Heart left ventricle (tissue), 16 donors: Measurements from ENCODE around the gene OXA1L. TPM values are rescaled to one million over a fixed set of nuclear protein-coding genes. Genes with fewer than 3 reads are reported as not detected.
"Not testable (repeated sequence)": the region's sequence is repeated elsewhere in the genome, so short reads cannot be mapped to it uniquely, and the experiment has no call there.

Experiments
- ATAC-seq, 4 donors: fragments of 200-7000 bp; cut with Tn5 transposase; one replicate each; pipeline ENCODE4 v1.9.1; 2020 to 2022; ENCODE audit warnings: moderate library complexity in 4 of 4, mild to moderate bottlenecking in 3 of 4, moderate number of reproducible peaks in 1 of 4
- DNase-seq, 5 donors: peaks; one replicate each; pipeline ENCODE4 v3.0.0-alpha.2; 2020
- H3K27ac ChIP-seq, 12 donors: fragments of 200-600 bp; sonication (generic) in 4 of 12; one replicate each; pipeline versions ENCODE4 v1.5.0 to v1.8.0; 2016 to 2022; ENCODE audit warnings: mild to moderate bottlenecking in 2 of 12
- H3K27me3 ChIP-seq, 9 donors: fragments of 200-600 bp; sonication (generic) in 2 of 9; one replicate each; pipeline versions ENCODE4 v1.5.1 to v1.8.0; 2016 to 2022; ENCODE audit warnings: mild to moderate bottlenecking in 3 of 9
- H3K36me3 ChIP-seq, 9 donors: fragments of 200-600 bp; sonication (generic) in 2 of 9; one replicate each; pipeline versions ENCODE4 v1.5.0 to v1.8.0; 2018 to 2022; ENCODE audit warnings: mild to moderate bottlenecking in 2 of 9
- H3K4me1 ChIP-seq, 12 donors: fragments of 200-600 bp; sonication (generic) in 4 of 12; one replicate each; pipeline versions ENCODE4 v1.5.0 to v1.8.0; 2016 to 2022; ENCODE audit warnings: mild to moderate bottlenecking in 3 of 12
- H3K4me3 ChIP-seq, 12 donors: fragments of 200-600 bp; sonication (generic) in 4 of 12; one replicate each; pipeline versions ENCODE4 v1.5.0 to v1.8.0; 2017 to 2022; ENCODE audit warnings: mild to moderate bottlenecking in 9 of 12, moderate library complexity in 4 of 12
- H3K9me3 ChIP-seq, 12 donors: fragments of 200-600 bp; sonication (generic) in 4 of 12; one replicate each; pipeline versions ENCODE4 v1.5.0 to v1.8.0; 2016 to 2022; ENCODE audit warnings: mild to moderate bottlenecking in 1 of 12
- CTCF ChIP-seq, 12 donors: fragments of 200-600 bp; sonication (generic) in 4 of 12; IDR thresholded peaks; one replicate each; pipeline versions ENCODE4 v1.5.0 to v1.8.0; 2018 to 2022; ENCODE audit warnings: antibody characterized with exemption in 12 of 12, mild to moderate bottlenecking in 5 of 12
- POLR2A ChIP-seq, 2 donors: fragments of 450-650 bp; IDR thresholded peaks; one replicate each; pipeline ENCODE4 v1.6.1; 2017; ENCODE audit warnings: antibody characterized with exemption in 2 of 2, mild to moderate bottlenecking in 2 of 2, moderate library complexity in 2 of 2
- WGBS, 4 donors: extraction: QIAGEN DNeasy Blood & Tissue Kit in 2 of 4; methylation state at CpG; one replicate each; pipeline versions ENCODE4 v1.1.5 to v1.1.7; 2013 to 2018; 5-methylcytosine and 5-hydroxymethylcytosine counted together
- intact Hi-C, 10 donors: fragments of 100-400 bp; cut with DNase I; formaldehyde crosslinking; loops; one replicate each; pipeline versions ENCODE4 v1.11.1 to v1.14.2; 2022
- polyA plus RNA-seq, 2 donors: library from polyadenylated mRNA; stranded (reverse); fragments of 200-250 nt; gene quantifications; one replicate each; pipeline ENCODE4 v1.2.3, GENCODE V29; 2013
- total RNA-seq, 9 donors: library from RNA; depleted of rRNA in 2 of 9; stranded (reverse); fragments of >200 nt in 2 of 9; fragmentation: NEBNext Ultra II Directional in 3 of 9; extraction: Animal tissue kit (Norgen Biotek cat#: 25700) in 3 of 9; gene quantifications; one replicate each; pipeline versions ENCODE4 v1.1.0 to v1.2.4, GENCODE V29; 2016 to 2023
- donor health status: ischemic (EF 13 %, LVEDD 7.1; RV severe dilation, severe dysfunction).
- donor health status: healthy with polysubstance abuse.
- donor health status: DM: no; HTN: yes; CAD: no.
- donor health status: DM: no; HTN: no; CAD: no.
- donor health status: ischemic (EF 25% LVEDD 6.9; RV normal size, moderate dysfunction).
- donor health status: ischemic (EF 25% LVEDD 5.7; RV mildly dilated, moderate dysfunction).
- donor health status: healthy.
- donor health status: DM: yes; HTN: yes; CAD: no.
- donor health status: ischemic (EF 35%, LVEDD 5.7; RV mildly dilated, moderate dysfunction).
- donor health status: nonischemic (EF 11% LVEDD 7.7; RV severe dilation, severe dysfunction).
- donor health status: DM: yes; HTN: yes; CAD: no.
- donor health status: PGD.
- donor health status: ischemic (EF 29% LVEDD 5.4; RV normal size, mild dysfunction).
- donor health status: nonischemic (EF 23%, LVEDD 6.1; RV moderate dilation, normal function).

The OXA1L gene
- total and polyA plus RNA-seq, 11 donors, result 91.5 to 205 (median 143) TPM

- no peak overlapping the region for H3K4me3 ChIP-seq
- no peaks in the 10 kb centered on the region for H3K36me3 ChIP-seq
- no peak for ATAC-seq
- TF ChIP-seq CTCF (IDR thresholded peaks at IDR 0.05) (no peak), POLR2A (IDR thresholded peaks at IDR 0.05) (no peak)
- H3K4me1 ChIP-seq, result peaks cover 0 to 71% (median 0%) of the 10 kb centered on the region in 12 donors
- WGBS, 4 donors, result 91 to 95% (median 92%) methylated on average over 10 of the region's 10 CpGs
- H3K27me3 ChIP-seq, result no peaks in the 10 kb centered on the region
- no peak overlapping the region for H3K27ac ChIP-seq
- H3K9me3 ChIP-seq, result no peaks in the 10 kb centered on the region
- DNase-seq, result no peak
- intact Hi-C loops, result no loop called here
Measured at GRCh38 chr14:22800346-22800745, 33.9 kb downstream of the OXA1L start.

DNA sequence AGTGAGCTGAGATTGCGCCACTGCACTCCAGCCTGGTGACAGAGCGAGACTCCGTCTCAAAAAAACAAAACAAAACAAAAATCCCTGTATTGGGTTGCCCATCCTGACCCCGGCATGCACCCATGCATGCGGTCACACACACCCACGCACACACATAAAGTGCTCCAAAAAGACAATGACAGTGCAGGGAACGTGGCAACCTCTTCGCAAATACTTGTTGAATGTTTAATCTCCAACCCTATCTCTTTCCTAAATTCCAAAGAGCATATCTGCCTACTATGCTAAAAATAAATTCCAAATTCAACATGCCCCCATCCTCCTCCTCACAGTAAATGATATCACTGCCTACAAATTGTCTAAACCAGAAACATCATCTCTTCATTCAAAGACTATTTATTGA lies 35.2 kb downstream of the OXA1L start:
- no peak overlapping the region for H3K27ac ChIP-seq
- WGBS, 4 donors, result 70 to 83% (median 77%) methylated on average over 8 of the region's 8 CpGs

GRCh38 chr14:22802860-22803686 lies 36.6 kb downstream of the OXA1L start:
- no peak for ATAC-seq
- intact Hi-C loops, result no loop called here
- WGBS, 4 donors, result 84 to 87% (median 87%) methylated on average over 12 of the region's 12 CpGs

More for the DNA sequence above, 35.2 kb downstream of the OXA1L start:
- no peak for DNase-seq
- peaks cover 0 to 71% (median 0%) of the 10 kb centered on the region in 12 donors for H3K4me1 ChIP-seq
- no peak for ATAC-seq
- H3K4me3 ChIP-seq, result no peak overlapping the region
- TF ChIP-seq POLR2A (IDR thresholded peaks at IDR 0.05) (no peak), CTCF (IDR thresholded peaks at IDR 0.05) (no peak)
- no peaks in the 10 kb centered on the region for H3K9me3 ChIP-seq
- no peaks in the 10 kb centered on the region for H3K36me3 ChIP-seq
- no peaks in the 10 kb centered on the region for H3K27me3 ChIP-seq
- intact Hi-C loops, result no loop called here

GRCh38 chr14:22803687-22803974 lies 37.1 kb downstream of the OXA1L start:
- intact Hi-C loops, result no loop called here
- TF ChIP-seq CTCF (IDR thresholded peaks at IDR 0.05) (no peak), POLR2A (IDR thresholded peaks at IDR 0.05) (no peak)
- Histone ChIP-seq H3K36me3 (no peaks in the 10 kb centered on the region), H3K4me3 (no peak overlapping the region), H3K4me1 (peaks cover 0 to 64% (median 0%) of the 10 kb centered on the region in 12 donors), H3K9me3 (no peaks in the 10 kb centered on the region), H3K27me3 (no peaks in the 10 kb centered on the region), H3K27ac (no peak overlapping the region)
- 82 to 92% (median 84%) methylated on average over 3 of the region's 3 CpGs for WGBS, 4 donors
- no peak for DNase-seq
- no peak for ATAC-seq

More at GRCh38 chr14:22802860-22803686, 36.6 kb downstream of the OXA1L start:
- Histone ChIP-seq H3K4me3 (no peak overlapping the region), H3K4me1 (peaks cover 0 to 63% (median 0%) of the 10 kb centered on the region in 12 donors), H3K27ac (no peak overlapping the region), H3K27me3 (no peaks in the 10 kb centered on the region), H3K36me3 (no peaks in the 10 kb centered on the region), H3K9me3 (no peaks in the 10 kb centered on the region)
- DNase-seq, result no peak
- no peak for TF ChIP-seq POLR2A (IDR thresholded peaks at IDR 0.05)
- no peak for TF ChIP-seq CTCF (IDR thresholded peaks at IDR 0.05)

- H3K36me3 ChIP-seq, DNase-seq, H3K27me3 ChIP-seq, H3K27ac ChIP-seq, intact Hi-C loops, ATAC-seq, H3K9me3 ChIP-seq, H3K4me3 ChIP-seq: not testable (repeated sequence)
- H3K4me1 ChIP-seq, result peaks cover 0 to 55% (median 0%) of the 10 kb centered on the region in 12 donors
- 85 to 95% (median 87%) methylated on average over 4 of the region's 4 CpGs for whole genome bisulfite sequencing, 4 donors
Measured at GRCh38 chr14:22805235-22805634, 38.7 kb downstream of the OXA1L start.
